ENCODE data around the gene FSTL5.

FSTL5 gene

GRCh38 chr4:161696944-161697343, 466.9 kb downstream of the FSTL5 start:
- no peak for TF ChIP-seq SNAI2 (CRISPR knock-in tag; IDR thresholded peaks at IDR 0.05)
- TF ChIP-seq ZFP30 (CRISPR knock-in tag; IDR thresholded peaks at IDR 0.05) = no peak
- TF ChIP-seq, protein P1, sequence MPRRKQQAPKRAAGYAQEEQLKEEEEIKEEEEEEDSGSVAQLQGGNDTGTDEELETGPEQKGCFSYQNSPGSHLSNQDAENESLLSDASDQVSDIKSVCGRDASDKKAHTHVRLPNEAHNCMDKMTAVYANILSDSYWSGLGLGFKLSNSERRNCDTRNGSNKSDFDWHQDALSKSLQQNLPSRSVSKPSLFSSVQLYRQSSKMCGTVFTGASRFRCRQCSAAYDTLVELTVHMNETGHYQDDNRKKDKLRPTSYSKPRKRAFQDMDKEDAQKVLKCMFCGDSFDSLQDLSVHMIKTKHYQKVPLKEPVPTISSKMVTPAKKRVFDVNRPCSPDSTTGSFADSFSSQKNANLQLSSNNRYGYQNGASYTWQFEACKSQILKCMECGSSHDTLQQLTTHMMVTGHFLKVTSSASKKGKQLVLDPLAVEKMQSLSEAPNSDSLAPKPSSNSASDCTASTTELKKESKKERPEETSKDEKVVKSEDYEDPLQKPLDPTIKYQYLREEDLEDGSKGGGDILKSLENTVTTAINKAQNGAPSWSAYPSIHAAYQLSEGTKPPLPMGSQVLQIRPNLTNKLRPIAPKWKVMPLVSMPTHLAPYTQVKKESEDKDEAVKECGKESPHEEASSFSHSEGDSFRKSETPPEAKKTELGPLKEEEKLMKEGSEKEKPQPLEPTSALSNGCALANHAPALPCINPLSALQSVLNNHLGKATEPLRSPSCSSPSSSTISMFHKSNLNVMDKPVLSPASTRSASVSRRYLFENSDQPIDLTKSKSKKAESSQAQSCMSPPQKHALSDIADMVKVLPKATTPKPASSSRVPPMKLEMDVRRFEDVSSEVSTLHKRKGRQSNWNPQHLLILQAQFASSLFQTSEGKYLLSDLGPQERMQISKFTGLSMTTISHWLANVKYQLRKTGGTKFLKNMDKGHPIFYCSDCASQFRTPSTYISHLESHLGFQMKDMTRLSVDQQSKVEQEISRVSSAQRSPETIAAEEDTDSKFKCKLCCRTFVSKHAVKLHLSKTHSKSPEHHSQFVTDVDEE (CRISPR knock-in tag; IDR thresholded peaks at IDR 0.05) = no peak
- no peak for TF ChIP-seq CSDC2 (CRISPR knock-in tag; IDR thresholded peaks at IDR 0.05)
- no peak for TF ChIP-seq CSRNP3 (CRISPR knock-in tag; IDR thresholded peaks at IDR 0.05)
- no peak for TF ChIP-seq ZFP3 (CRISPR knock-in tag; IDR thresholded peaks at IDR 0.05)
- no peak for TF ChIP-seq ZNF565 (CRISPR knock-in tag; conservative IDR thresholded peaks at IDR 0.05; ENCODE audit: low read depth)
- no peak for TF ChIP-seq OSR1 (CRISPR knock-in tag; IDR thresholded peaks at IDR 0.05)
- TF ChIP-seq, protein P2, sequence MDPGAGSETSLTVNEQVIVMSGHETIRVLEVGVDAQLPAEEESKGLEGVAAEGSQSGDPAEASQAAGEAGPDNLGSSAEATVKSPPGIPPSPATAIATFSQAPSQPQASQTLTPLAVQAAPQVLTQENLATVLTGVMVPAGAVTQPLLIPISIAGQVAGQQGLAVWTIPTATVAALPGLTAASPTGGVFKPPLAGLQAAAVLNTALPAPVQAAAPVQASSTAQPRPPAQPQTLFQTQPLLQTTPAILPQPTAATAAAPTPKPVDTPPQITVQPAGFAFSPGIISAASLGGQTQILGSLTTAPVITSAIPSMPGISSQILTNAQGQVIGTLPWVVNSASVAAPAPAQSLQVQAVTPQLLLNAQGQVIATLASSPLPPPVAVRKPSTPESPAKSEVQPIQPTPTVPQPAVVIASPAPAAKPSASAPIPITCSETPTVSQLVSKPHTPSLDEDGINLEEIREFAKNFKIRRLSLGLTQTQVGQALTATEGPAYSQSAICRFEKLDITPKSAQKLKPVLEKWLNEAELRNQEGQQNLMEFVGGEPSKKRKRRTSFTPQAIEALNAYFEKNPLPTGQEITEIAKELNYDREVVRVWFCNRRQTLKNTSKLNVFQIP (CRISPR knock-in tag; IDR thresholded peaks at IDR 0.05; ENCODE audit: borderline replicate concordance, low read depth) = no peak
- TF ChIP-seq, protein P3, sequence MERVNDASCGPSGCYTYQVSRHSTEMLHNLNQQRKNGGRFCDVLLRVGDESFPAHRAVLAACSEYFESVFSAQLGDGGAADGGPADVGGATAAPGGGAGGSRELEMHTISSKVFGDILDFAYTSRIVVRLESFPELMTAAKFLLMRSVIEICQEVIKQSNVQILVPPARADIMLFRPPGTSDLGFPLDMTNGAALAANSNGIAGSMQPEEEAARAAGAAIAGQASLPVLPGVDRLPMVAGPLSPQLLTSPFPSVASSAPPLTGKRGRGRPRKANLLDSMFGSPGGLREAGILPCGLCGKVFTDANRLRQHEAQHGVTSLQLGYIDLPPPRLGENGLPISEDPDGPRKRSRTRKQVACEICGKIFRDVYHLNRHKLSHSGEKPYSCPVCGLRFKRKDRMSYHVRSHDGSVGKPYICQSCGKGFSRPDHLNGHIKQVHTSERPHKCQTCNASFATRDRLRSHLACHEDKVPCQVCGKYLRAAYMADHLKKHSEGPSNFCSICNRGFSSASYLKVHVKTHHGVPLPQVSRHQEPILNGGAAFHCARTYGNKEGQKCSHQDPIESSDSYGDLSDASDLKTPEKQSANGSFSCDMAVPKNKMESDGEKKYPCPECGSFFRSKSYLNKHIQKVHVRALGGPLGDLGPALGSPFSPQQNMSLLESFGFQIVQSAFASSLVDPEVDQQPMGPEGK (CRISPR knock-in tag; IDR thresholded peaks at IDR 0.05; ENCODE audit: borderline replicate concordance) = no peak
- TF ChIP-seq BACH2 (CRISPR knock-in tag; IDR thresholded peaks at IDR 0.05; ENCODE audit: borderline replicate concordance) = no peak
- peak; percentile 65 for ATAC-seq

GRCh38 chr4:161680146-161680545, 483.7 kb downstream of the FSTL5 start:
- no peak for ATAC-seq
- TF ChIP-seq CSDC2 (CRISPR knock-in tag; IDR thresholded peaks at IDR 0.05) = no peak
- no peak for TF ChIP-seq ARNTL (CRISPR knock-in tag; IDR thresholded peaks at IDR 0.05; ENCODE audit: borderline replicate concordance, low read depth)
- no peak for TF ChIP-seq BACH2 (CRISPR knock-in tag; IDR thresholded peaks at IDR 0.05; ENCODE audit: borderline replicate concordance)
- TF ChIP-seq SNAI2 (CRISPR knock-in tag; IDR thresholded peaks at IDR 0.05) = no peak
- TF ChIP-seq PPARA (CRISPR knock-in tag; IDR thresholded peaks at IDR 0.05; ENCODE audit: borderline replicate concordance) = no peak
- TF ChIP-seq ZNF8 (CRISPR knock-in tag; IDR thresholded peaks at IDR 0.05) = no peak
- no peak for TF ChIP-seq ZFP30 (CRISPR knock-in tag; IDR thresholded peaks at IDR 0.05)
- TF ChIP-seq, protein P1 (CRISPR knock-in tag; IDR thresholded peaks at IDR 0.05) = no peak
- TF ChIP-seq ISL1 (CRISPR knock-in tag; IDR thresholded peaks at IDR 0.05) = no peak
- TF ChIP-seq CREB5 (CRISPR knock-in tag; IDR thresholded peaks at IDR 0.05; ENCODE audit: low read depth) = no peak
- TF ChIP-seq, protein P3 (CRISPR knock-in tag; IDR thresholded peaks at IDR 0.05; ENCODE audit: borderline replicate concordance) = no peak
- TF ChIP-seq, protein P2 (CRISPR knock-in tag; IDR thresholded peaks at IDR 0.05; ENCODE audit: borderline replicate concordance, low read depth) = no peak
- no peak for TF ChIP-seq CSRNP3 (CRISPR knock-in tag; IDR thresholded peaks at IDR 0.05)
- TF ChIP-seq RARB (CRISPR knock-in tag; IDR thresholded peaks at IDR 0.05) = no peak
- no peak for TF ChIP-seq ESRRG (CRISPR knock-in tag; IDR thresholded peaks at IDR 0.05)
- TF ChIP-seq ZFP3 (CRISPR knock-in tag; IDR thresholded peaks at IDR 0.05) = no peak

Measured in SK-N-SH treated with all-trans-retinoic acid at 6 μM for 48 hours (cell line).